HG03139 (cell line): ENCODE measurements around the gene FHL1.

Source experiments
- ATAC-seq: cut with Tn5 transposase; IDR thresholded peaks from one replicate; pipeline ENCODE4 v1.9.1; 2021; ENCODE audit not compliant: unreplicated experiment

The FHL1 gene

GRCh38 chrX:136185401-136186022, 38.2 kb downstream of the FHL1 start:
- no peak for ATAC-seq

GRCh38 chrX:136186023-136186413, 38.7 kb downstream of the FHL1 start:
- no peak for ATAC-seq

GRCh38 chrX:136189222-136189621, 41.9 kb downstream of the FHL1 start:
- ATAC-seq, result no peak

GRCh38 chrX:136190038-136190713, 42.8 kb downstream of the FHL1 start:
- no peak for ATAC-seq

- no peak for ATAC-seq
Measured at GRCh38 chrX:136191171-136191570, 43.8 kb downstream of the FHL1 start.

GRCh38 chrX:136192135-136192534, 44.8 kb downstream of the FHL1 start:
- no peak for ATAC-seq

GRCh38 chrX:136192839-136193414, 45.6 kb downstream of the FHL1 start:
- no peak for ATAC-seq

- no peak for ATAC-seq
Measured at GRCh38 chrX:136193771-136194170, 46.4 kb downstream of the FHL1 start.

- no peak for ATAC-seq
Measured at GRCh38 chrX:136194536-136194935, 47.2 kb downstream of the FHL1 start.

GRCh38 chrX:136195247-136195646, 47.9 kb downstream of the FHL1 start:
- ATAC-seq, result no peak

GRCh38 chrX:136196691-136197155, 49.4 kb downstream of the FHL1 start:
- ATAC-seq, result no peak

GRCh38 chrX:136198010-136198409, 50.7 kb downstream of the FHL1 start:
- no peak for ATAC-seq

- ATAC-seq, result no peak
Measured at GRCh38 chrX:136198678-136199243, 51.4 kb downstream of the FHL1 start.

- ATAC-seq, result no peak
Measured at GRCh38 chrX:136199365-136199764, 52.0 kb downstream of the FHL1 start.

GRCh38 chrX:136200466-136200865, 53.1 kb downstream of the FHL1 start:
- ATAC-seq, result no peak

- no peak for ATAC-seq
Measured at GRCh38 chrX:136201601-136202000, 54.3 kb downstream of the FHL1 start.

- ATAC-seq, result no peak
Measured at GRCh38 chrX:136202889-136203288, 55.6 kb downstream of the FHL1 start.

- no peak for ATAC-seq
Measured at GRCh38 chrX:136203438-136203837, 56.1 kb downstream of the FHL1 start.

- ATAC-seq, result no peak
Measured at GRCh38 chrX:136203951-136204350, 56.6 kb downstream of the FHL1 start.

- ATAC-seq, result no peak
Measured at GRCh38 chrX:136204571-136204970, 57.2 kb downstream of the FHL1 start.

- no peak for ATAC-seq
Measured at GRCh38 chrX:136205882-136206380, 58.6 kb downstream of the FHL1 start.

GRCh38 chrX:136206916-136207315, 59.6 kb downstream of the FHL1 start:
- no peak for ATAC-seq
